Peyer's patch (tissue), 4 donors: ENCODE data around the gene DNER.

Source experiments
- CTCF ChIP-seq, 6 experiments: fragments of 450-650 bp in 4 of 6; fragments of 200-600 bp in 2 of 6; sonication (generic) in 1 of 6; IDR thresholded peaks; one replicate each; pipeline ENCODE4 v1.5.1; 2017 to 2019; ENCODE audit warnings: antibody characterized with exemption in 6 of 6, mild to moderate bottlenecking in 3 of 6, moderate library complexity in 1 of 6
- POLR2A ChIP-seq, 2 donors: fragments of 450-650 bp; IDR thresholded peaks; one replicate each; pipeline ENCODE4 v1.5.1; 2017; ENCODE audit warnings: antibody characterized with exemption in 2 of 2, mild to moderate bottlenecking in 2 of 2, moderate library complexity in 2 of 2

- TF ChIP-seq CTCF (IDR thresholded peaks at IDR 0.05) (no peak), POLR2A (IDR thresholded peaks at IDR 0.05) (no peak)
Measured at GRCh38 chr2:229433351-229433750, 281.0 kb downstream of the DNER start.
